ENCODE results near the gene ASB4. TPM values are rescaled to one million over a fixed set of nuclear protein-coding genes. Genes with fewer than 3 reads are reported as not detected.
"Not testable (repeated sequence)": the region's sequence is repeated elsewhere in the genome, so short reads cannot be mapped to it uniquely, and the experiment has no call there.

ASB4 gene
- polyA plus RNA-seq, 1 experiment, result not detected

- TF ChIP-seq, protein P1, sequence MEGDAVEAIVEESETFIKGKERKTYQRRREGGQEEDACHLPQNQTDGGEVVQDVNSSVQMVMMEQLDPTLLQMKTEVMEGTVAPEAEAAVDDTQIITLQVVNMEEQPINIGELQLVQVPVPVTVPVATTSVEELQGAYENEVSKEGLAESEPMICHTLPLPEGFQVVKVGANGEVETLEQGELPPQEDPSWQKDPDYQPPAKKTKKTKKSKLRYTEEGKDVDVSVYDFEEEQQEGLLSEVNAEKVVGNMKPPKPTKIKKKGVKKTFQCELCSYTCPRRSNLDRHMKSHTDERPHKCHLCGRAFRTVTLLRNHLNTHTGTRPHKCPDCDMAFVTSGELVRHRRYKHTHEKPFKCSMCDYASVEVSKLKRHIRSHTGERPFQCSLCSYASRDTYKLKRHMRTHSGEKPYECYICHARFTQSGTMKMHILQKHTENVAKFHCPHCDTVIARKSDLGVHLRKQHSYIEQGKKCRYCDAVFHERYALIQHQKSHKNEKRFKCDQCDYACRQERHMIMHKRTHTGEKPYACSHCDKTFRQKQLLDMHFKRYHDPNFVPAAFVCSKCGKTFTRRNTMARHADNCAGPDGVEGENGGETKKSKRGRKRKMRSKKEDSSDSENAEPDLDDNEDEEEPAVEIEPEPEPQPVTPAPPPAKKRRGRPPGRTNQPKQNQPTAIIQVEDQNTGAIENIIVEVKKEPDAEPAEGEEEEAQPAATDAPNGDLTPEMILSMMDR (IDR thresholded peaks at IDR 0.05; ENCODE audit: insufficient read depth, low read depth, low read length), result no peak
- H3K27me3 ChIP-seq (ENCODE audit: control insufficient read depth, insufficient read depth, low read length), result no peaks in the 10 kb centered on the region
- POLR2A ChIA-PET, result no interaction called here
- no peaks in the 10 kb centered on the region for H3K36me3 ChIP-seq (ENCODE audit: control insufficient read depth, insufficient read depth, low read length)
- CTCF ChIA-PET, result interaction anchor here (0.9 to 5.2 kb wide), 3 partner anchors 17 to 1058 kb away, joined by 4 to 24 read pairs (median 11); no protein-coding TSS in a partner anchor
- no peak overlapping the region for H3K4me3 ChIP-seq (ENCODE audit: low read depth, low read length)
- DNase-seq (ENCODE audit: low read depth), result no peak
Measured at GRCh38 chr7:95493844-95494243, 8.1 kb downstream of the ASB4 start.

- CTCF ChIA-PET, result interaction anchor here (2.3 to 2.9 kb wide), 2 partner anchors 10 to 11 kb away, joined by 10 to 17 read pairs; no protein-coding TSS in a partner anchor
- no peak for DNase-seq (ENCODE audit: low read depth)
- H3K4me3 ChIP-seq (ENCODE audit: low read depth, low read length), result no peak overlapping the region
- H3K36me3 ChIP-seq (ENCODE audit: control insufficient read depth, insufficient read depth, low read length), result no peaks in the 10 kb centered on the region
- TF ChIP-seq, protein P1 (IDR thresholded peaks at IDR 0.05; ENCODE audit: insufficient read depth, low read depth, low read length), result no peak
- POLR2A ChIA-PET, result no interaction called here
- no peaks in the 10 kb centered on the region for H3K27me3 ChIP-seq (ENCODE audit: control insufficient read depth, insufficient read depth, low read length)
Measured at GRCh38 chr7:95501261-95501832, 15.6 kb downstream of the ASB4 start.

DNA sequence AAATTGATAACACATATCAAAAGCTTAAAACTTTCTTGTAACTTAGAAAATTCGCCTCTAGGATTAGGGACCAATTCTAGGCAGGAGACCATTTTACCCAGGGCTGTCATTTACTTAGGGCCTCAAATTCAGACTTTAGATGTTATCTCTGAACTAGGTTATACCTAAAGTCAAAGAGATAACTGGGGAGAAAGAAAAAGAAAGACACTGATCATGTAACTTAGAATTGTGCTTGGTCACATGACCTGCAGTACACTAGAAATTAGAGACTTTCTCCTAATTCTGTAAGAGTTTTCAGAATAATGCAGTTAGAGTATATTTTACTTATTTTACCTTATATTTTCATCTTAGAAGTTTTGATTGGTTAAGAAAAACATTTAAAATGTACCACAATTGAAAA is 16.7 kb downstream of the ASB4 start:
- Histone ChIP-seq H3K4me3 (ENCODE audit: low read depth, low read length) (no peak overlapping the region), H3K27me3 (ENCODE audit: control insufficient read depth, insufficient read depth, low read length) (no peaks in the 10 kb centered on the region), H3K36me3 (ENCODE audit: control insufficient read depth, insufficient read depth, low read length) (no peaks in the 10 kb centered on the region)
- TF ChIP-seq, protein P1 (IDR thresholded peaks at IDR 0.05; ENCODE audit: insufficient read depth, low read depth, low read length), result no peak
- ChIA-PET CTCF (interaction anchor here (1.6 to 2.9 kb wide), 2 partner anchors 9 to 181 kb away, joined by 6 to 17 read pairs; no protein-coding TSS in a partner anchor), POLR2A (no interaction called here)
- no peak for DNase-seq (ENCODE audit: low read depth)

- H3K4me3 ChIP-seq (ENCODE audit: low read depth, low read length), result no peak overlapping the region
- CTCF ChIA-PET, result interaction anchor here (0.6 to 2.9 kb wide), 6 partner anchors 8 to 182 kb away, joined by 3 to 17 read pairs (median 3); no protein-coding TSS in a partner anchor
- TF ChIP-seq, protein P1 (IDR thresholded peaks at IDR 0.05; ENCODE audit: insufficient read depth, low read depth, low read length), result no peak
- no peak for DNase-seq (ENCODE audit: low read depth)
- no peaks in the 10 kb centered on the region for H3K36me3 ChIP-seq (ENCODE audit: control insufficient read depth, insufficient read depth, low read length)
- POLR2A ChIA-PET, result no interaction called here
- H3K27me3 ChIP-seq (ENCODE audit: control insufficient read depth, insufficient read depth, low read length), result 0 out of 2 replicates have a peak, but pooled peaks cover 1% of the 10 kb centered on the region
Measured at GRCh38 chr7:95503271-95504131, 17.8 kb downstream of the ASB4 start.

- DNase-seq (ENCODE audit: low read depth); POLR2A ChIA-PET; H3K36me3 ChIP-seq (ENCODE audit: control insufficient read depth, insufficient read depth, low read length); H3K4me3 ChIP-seq (ENCODE audit: low read depth, low read length); H3K27me3 ChIP-seq (ENCODE audit: control insufficient read depth, insufficient read depth, low read length): not testable (repeated sequence)
- CTCF ChIA-PET, result interaction anchor here (1.2 to 2.9 kb wide), 3 partner anchors 8 to 182 kb away, joined by 3 to 17 read pairs (median 3); no protein-coding TSS in a partner anchor
Measured at GRCh38 chr7:95504132-95504588, 18.4 kb downstream of the ASB4 start.

Data from BJ (cell line).